DND-41 (cell line): ENCODE data around the gene UST.

Experiments used
- EZH2 ChIP-seq: IDR thresholded peaks from 3 replicates; pipeline ENCODE4 v1.6.1; 2012; ENCODE audit warnings: borderline replicate concordance, low read depth, mild to moderate bottlenecking, moderate library complexity, low read length, inconsistent platforms; ENCODE audit not compliant: severe bottlenecking
- TF ChIP-seq, protein P1 (sequence below): IDR thresholded peaks from 2 replicates; pipeline ENCODE4 v1.5.1; 2012; ENCODE audit warnings: borderline replicate concordance, low read length, moderate library complexity, mild to moderate bottlenecking; ENCODE audit not compliant: poor library complexity, severe bottlenecking; ENCODE audit errors: extremely low read depth

GRCh38 chr6:148904896-148905870, 158.4 kb downstream of the UST start:
- TF ChIP-seq, protein P1, sequence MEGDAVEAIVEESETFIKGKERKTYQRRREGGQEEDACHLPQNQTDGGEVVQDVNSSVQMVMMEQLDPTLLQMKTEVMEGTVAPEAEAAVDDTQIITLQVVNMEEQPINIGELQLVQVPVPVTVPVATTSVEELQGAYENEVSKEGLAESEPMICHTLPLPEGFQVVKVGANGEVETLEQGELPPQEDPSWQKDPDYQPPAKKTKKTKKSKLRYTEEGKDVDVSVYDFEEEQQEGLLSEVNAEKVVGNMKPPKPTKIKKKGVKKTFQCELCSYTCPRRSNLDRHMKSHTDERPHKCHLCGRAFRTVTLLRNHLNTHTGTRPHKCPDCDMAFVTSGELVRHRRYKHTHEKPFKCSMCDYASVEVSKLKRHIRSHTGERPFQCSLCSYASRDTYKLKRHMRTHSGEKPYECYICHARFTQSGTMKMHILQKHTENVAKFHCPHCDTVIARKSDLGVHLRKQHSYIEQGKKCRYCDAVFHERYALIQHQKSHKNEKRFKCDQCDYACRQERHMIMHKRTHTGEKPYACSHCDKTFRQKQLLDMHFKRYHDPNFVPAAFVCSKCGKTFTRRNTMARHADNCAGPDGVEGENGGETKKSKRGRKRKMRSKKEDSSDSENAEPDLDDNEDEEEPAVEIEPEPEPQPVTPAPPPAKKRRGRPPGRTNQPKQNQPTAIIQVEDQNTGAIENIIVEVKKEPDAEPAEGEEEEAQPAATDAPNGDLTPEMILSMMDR: no peak
- no peak for TF ChIP-seq EZH2
